Stimulated activated CD8-positive, alpha-beta memory T cell treated with anti-CD3 and anti-CD28 coated beads, Interleukin-7, amount 100 ng/mL, for 48 hours (primary cell): ENCODE results near the gene ZNF432.

ENCODE experiments used
- DNase-seq, 2 donors: peaks; one replicate each; pipeline ENCODE4 v3.0.0-alpha.2; 2020; ENCODE audit warnings: low read depth in 1 of 2; ENCODE audit errors: extremely low read depth in 1 of 2

Gene ZNF432

GRCh38 chr19:52010674-52011073, 38.0 kb downstream of the ZNF432 start:
- no peak for DNase-seq

GRCh38 chr19:52007806-52008557, 40.7 kb downstream of the ZNF432 start, which contains the start of gene ZNF615:
Gene ZNF615 (minus strand): TSS chr19:52008211. CDS start chr19:52003711, 4,500 bp downstream.
- peak; percentile 70 to 76 for DNase-seq

GRCh38 chr19:52007451-52007805, 41.2 kb downstream of the ZNF432 start:
- no peak for DNase-seq

GRCh38 chr19:51994048-51994644, 54.5 kb downstream of the ZNF432 start:
- DNase-seq, result no peak

- no peak for DNase-seq
These were observed 55.2 kb downstream of the ZNF432 start for GRCh38 chr19:51993422-51993821.

- peak; percentile 62 to 85 for DNase-seq
These were observed 62.0 kb downstream of the ZNF432 start, which contains the start of gene ZNF350 for GRCh38 chr19:51986309-51987291. Gene ZNF350 (minus strand): TSS chr19:51986840. CDS start chr19:51974360, 12,480 bp downstream.

GRCh38 chr19:51983361-51983760, 65.3 kb downstream of the ZNF432 start:
- DNase-seq, result no peak
